Endothelial cell of umbilical vein (primary cell): ENCODE measurements around the gene NR2C1.

ENCODE experiments used
- MAX ChIP-seq: IDR thresholded peaks from 2 replicates; pipeline ENCODE4 v1.6.1; 2011; ENCODE audit not compliant: insufficient read depth, insufficient read length
- POLR2A ChIP-seq: IDR thresholded peaks from 2 replicates; pipeline ENCODE4 v1.6.1; 2012; ENCODE audit warnings: low read depth, mild to moderate bottlenecking, control low read depth, low read length
- TF ChIP-seq, protein P1 (sequence below), 2 donors: IDR thresholded peaks; 1 replicate in 1 of 2; 2 replicates in 1 of 2; pipeline ENCODE4 v1.5.1; 2011; ENCODE audit warnings: low read length in 2 of 2, mild to moderate bottlenecking in 2 of 2, moderate library complexity in 2 of 2, control low read depth in 1 of 2, inconsistent platforms in 1 of 2, low read depth in 1 of 2; ENCODE audit not compliant: insufficient read depth in 1 of 2; ENCODE audit errors: extremely low read depth in 1 of 2

- TF ChIP-seq, protein P1, sequence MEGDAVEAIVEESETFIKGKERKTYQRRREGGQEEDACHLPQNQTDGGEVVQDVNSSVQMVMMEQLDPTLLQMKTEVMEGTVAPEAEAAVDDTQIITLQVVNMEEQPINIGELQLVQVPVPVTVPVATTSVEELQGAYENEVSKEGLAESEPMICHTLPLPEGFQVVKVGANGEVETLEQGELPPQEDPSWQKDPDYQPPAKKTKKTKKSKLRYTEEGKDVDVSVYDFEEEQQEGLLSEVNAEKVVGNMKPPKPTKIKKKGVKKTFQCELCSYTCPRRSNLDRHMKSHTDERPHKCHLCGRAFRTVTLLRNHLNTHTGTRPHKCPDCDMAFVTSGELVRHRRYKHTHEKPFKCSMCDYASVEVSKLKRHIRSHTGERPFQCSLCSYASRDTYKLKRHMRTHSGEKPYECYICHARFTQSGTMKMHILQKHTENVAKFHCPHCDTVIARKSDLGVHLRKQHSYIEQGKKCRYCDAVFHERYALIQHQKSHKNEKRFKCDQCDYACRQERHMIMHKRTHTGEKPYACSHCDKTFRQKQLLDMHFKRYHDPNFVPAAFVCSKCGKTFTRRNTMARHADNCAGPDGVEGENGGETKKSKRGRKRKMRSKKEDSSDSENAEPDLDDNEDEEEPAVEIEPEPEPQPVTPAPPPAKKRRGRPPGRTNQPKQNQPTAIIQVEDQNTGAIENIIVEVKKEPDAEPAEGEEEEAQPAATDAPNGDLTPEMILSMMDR (IDR thresholded peaks at IDR 0.05; ENCODE audit: extremely low read depth in 1 of 2, insufficient read depth in 1 of 2, low read depth in 1 of 2, low read length in 2 of 2): no peak
- TF ChIP-seq MAX (no peak), POLR2A (no peak)
These were observed 68.8 kb downstream of the NR2C1 start for GRCh38 chr12:95004610-95005009.
